GM18873 (cell line): ENCODE measurements around the gene UBE2L5.
A peak's percentile ranks its signal among the peaks of the same experiment; 100 is the strongest.

Source experiments
- ATAC-seq: cut with Tn5 transposase; IDR thresholded peaks from one replicate; pipeline ENCODE4 v1.9.1; 2021; ENCODE audit warnings: mild to moderate bottlenecking, moderate library complexity, moderate number of reproducible peaks; ENCODE audit not compliant: unreplicated experiment, low FRiP score

Gene UBE2L5

GRCh38 chr13:30422054-30422839 is at the start of gene UBE2L5:
UBE2L5 (plus strand) TSS chr13:30422493; CDS start chr13:30427991, 5,498 bp downstream.
- no peak for ATAC-seq

GRCh38 chr13:30373727-30374126 is 48.6 kb upstream of the UBE2L5 start:
- peak; percentile 27 for ATAC-seq

GRCh38 chr13:30375265-30375835 is 46.9 kb upstream of the UBE2L5 start:
- no peak for ATAC-seq

GRCh38 chr13:30376426-30377311 is 45.6 kb upstream of the UBE2L5 start:
- ATAC-seq: peak; percentile 44

- no peak for ATAC-seq
Observed at GRCh38 chr13:30377312-30377685, 45.0 kb upstream of the UBE2L5 start.

GRCh38 chr13:30378191-30378590 is 44.1 kb upstream of the UBE2L5 start:
- ATAC-seq: no peak

GRCh38 chr13:30381049-30381448 is 41.2 kb upstream of the UBE2L5 start:
- ATAC-seq: no peak

GRCh38 chr13:30382836-30383525 is 39.3 kb upstream of the UBE2L5 start:
- ATAC-seq: no peak

GRCh38 chr13:30388406-30389283 is 33.6 kb upstream of the UBE2L5 start:
- ATAC-seq: no peak

- no peak for ATAC-seq
Observed at GRCh38 chr13:30391956-30392680, 30.2 kb upstream of the UBE2L5 start.

- no peak for ATAC-seq
Observed at GRCh38 chr13:30392681-30393045, 29.6 kb upstream of the UBE2L5 start.

- ATAC-seq: peak; percentile 44
Observed at GRCh38 chr13:30394751-30395191, 27.5 kb upstream of the UBE2L5 start.

- ATAC-seq: peak; percentile 66
Observed at GRCh38 chr13:30395192-30396158, 26.8 kb upstream of the UBE2L5 start.

GRCh38 chr13:30396434-30397075 is 25.7 kb upstream of the UBE2L5 start:
- ATAC-seq: no peak

- no peak for ATAC-seq
Observed at GRCh38 chr13:30398601-30399072, 23.7 kb upstream of the UBE2L5 start.

- ATAC-seq: no peak
Observed at GRCh38 chr13:30400376-30400775, 21.9 kb upstream of the UBE2L5 start.

GRCh38 chr13:30401347-30401746 is 20.9 kb upstream of the UBE2L5 start:
- no peak for ATAC-seq
